GM18502 (cell line): ENCODE measurements around the gene STPG3.

Source experiments
- ATAC-seq: cut with Tn5 transposase; IDR thresholded peaks from one replicate; pipeline ENCODE4 v1.9.1; 2021; ENCODE audit warnings: mild to moderate bottlenecking; ENCODE audit not compliant: unreplicated experiment, poor library complexity

STPG3 gene

GRCh38 chr9:137251194-137251461 is at the start of gene STPG3:
STPG3 (plus strand) TSS chr9:137251286; CDS start chr9:137251287, 1 bp downstream.
- no peak for ATAC-seq

- no peak for ATAC-seq
Observed at GRCh38 chr9:137202966-137203365, 48.1 kb upstream of the STPG3 start.

GRCh38 chr9:137204731-137205125 is 46.4 kb upstream of the STPG3 start:
- no peak for ATAC-seq

GRCh38 chr9:137205126-137206069 is 45.7 kb upstream of the STPG3 start, which contains the start of the genes NDOR1 and TMEM203:
NDOR1 (plus strand) TSS chr9:137205700; CDS start chr9:137205778, 78 bp downstream.
TMEM203 (minus strand) TSS chr9:137205648; CDS start chr9:137205414, 234 bp downstream.
- peak; percentile 59 for ATAC-seq

GRCh38 chr9:137206602-137207001 is 44.5 kb upstream of the STPG3 start:
- ATAC-seq = no peak

- ATAC-seq = no peak
Observed at GRCh38 chr9:137211532-137211931, 39.6 kb upstream of the STPG3 start.

- ATAC-seq = no peak
Observed at GRCh38 chr9:137212520-137212919, 38.6 kb upstream of the STPG3 start.

- ATAC-seq = no peak
Observed at GRCh38 chr9:137213160-137214060, 37.7 kb upstream of the STPG3 start.

GRCh38 chr9:137214620-137215019 is 36.5 kb upstream of the STPG3 start:
- no peak for ATAC-seq

GRCh38 chr9:137215196-137215986 is 35.7 kb upstream of the STPG3 start:
- ATAC-seq = no peak

GRCh38 chr9:137216188-137216965 is 34.7 kb upstream of the STPG3 start:
- no peak for ATAC-seq

GRCh38 chr9:137217276-137218211 is 33.5 kb upstream of the STPG3 start:
- no peak for ATAC-seq

- ATAC-seq = no peak
Observed at GRCh38 chr9:137218212-137218753, 32.8 kb upstream of the STPG3 start.

- ATAC-seq = no peak
Observed at GRCh38 chr9:137218754-137219271, 32.3 kb upstream of the STPG3 start.

GRCh38 chr9:137219757-137220316 is 31.2 kb upstream of the STPG3 start:
- no peak for ATAC-seq

GRCh38 chr9:137220317-137221094 is 30.6 kb upstream of the STPG3 start:
- no peak for ATAC-seq

- ATAC-seq = no peak
Observed at GRCh38 chr9:137221095-137221505, 30.0 kb upstream of the STPG3 start.
